Sciatic nerve (tissue), 2 donors: ENCODE results near the gene C20orf173. TPM values are rescaled to one million over a fixed set of nuclear protein-coding genes. Genes with fewer than 3 reads are reported as not detected.

Experiments used
- ATAC-seq: fragments of 200-7000 bp; cut with Tn5 transposase; one replicate; pipeline ENCODE4 v1.9.1; 2020; ENCODE audit warnings: mild to moderate bottlenecking, moderate library complexity
- DNase-seq: peaks from one replicate; pipeline ENCODE4 v3.0.0-alpha.2; 2020; ENCODE audit warnings: low spot score
- intact Hi-C: fragments of 100-400 bp; cut with DNase I; formaldehyde crosslinking; loops from one replicate; pipeline ENCODE4 v1.14.2; 2022
- total RNA-seq: library from RNA; stranded (reverse); fragmentation: NEBNext Ultra II Directional; extraction: Animal tissue kit (Norgen Biotek cat#: 25700); gene quantifications from one replicate; pipeline ENCODE4 v1.2.1, GENCODE V29; 2021
- donor health status: DM: no; HTN: no; CAD: no.
- donor health status: DM: no; HTN: no; CAD: no.

The C20orf173 gene
- total RNA-seq, 1 donor from 2014 or later: not detected

- ATAC-seq: no peak
- intact Hi-C loops: no loop called here
These were observed 15.0 kb downstream of the C20orf173 start for GRCh38 chr20:35514371-35514932.

DNA sequence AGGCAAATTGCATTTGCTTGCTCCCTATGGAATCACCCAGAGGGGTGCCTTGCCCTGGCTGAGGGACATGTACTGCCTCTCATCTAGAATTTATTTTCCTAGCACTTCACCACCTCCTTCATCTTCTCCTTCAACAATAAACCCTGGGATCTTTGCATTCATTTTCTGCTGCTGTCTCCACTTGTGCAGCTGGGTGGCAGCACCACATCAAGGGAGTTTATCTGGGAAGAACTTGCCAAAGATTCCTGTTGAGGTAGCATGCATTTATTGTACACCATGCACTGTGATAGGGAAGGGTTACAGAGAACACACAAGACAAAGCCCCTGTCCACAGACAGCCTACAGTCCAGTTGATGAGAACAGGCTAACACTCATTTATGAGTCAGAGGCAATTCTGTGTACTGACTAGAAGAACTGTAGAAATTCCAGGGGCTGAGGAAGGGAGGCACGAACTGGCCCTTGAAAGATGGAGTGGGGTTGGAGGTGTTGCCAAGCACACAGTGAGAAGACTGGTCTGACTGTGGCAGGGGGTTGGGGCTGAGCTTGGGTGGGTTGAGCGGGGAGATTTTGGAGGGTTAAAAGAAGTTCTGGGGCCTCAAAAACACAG lies 17.5 kb downstream of the C20orf173 start:
- ATAC-seq (peak; percentile 18), DNase-seq (no peak)
- intact Hi-C loops: no loop called here

More at GRCh38 chr20:35514371-35514932, 15.0 kb downstream of the C20orf173 start:
- DNase-seq: no peak

GRCh38 chr20:35510951-35511735 lies 18.3 kb downstream of the C20orf173 start:
- DNase-seq (no peak), ATAC-seq (no peak)
- intact Hi-C loops: no loop called here

- DNase-seq: no peak
- intact Hi-C loops: no loop called here
- no peak for ATAC-seq
These were observed 20.8 kb downstream of the C20orf173 start for GRCh38 chr20:35508493-35509218.

GRCh38 chr20:35506872-35507638 lies 22.4 kb downstream of the C20orf173 start:
- no peak for ATAC-seq
- intact Hi-C loops: no loop called here
- DNase-seq: no peak

DNA sequence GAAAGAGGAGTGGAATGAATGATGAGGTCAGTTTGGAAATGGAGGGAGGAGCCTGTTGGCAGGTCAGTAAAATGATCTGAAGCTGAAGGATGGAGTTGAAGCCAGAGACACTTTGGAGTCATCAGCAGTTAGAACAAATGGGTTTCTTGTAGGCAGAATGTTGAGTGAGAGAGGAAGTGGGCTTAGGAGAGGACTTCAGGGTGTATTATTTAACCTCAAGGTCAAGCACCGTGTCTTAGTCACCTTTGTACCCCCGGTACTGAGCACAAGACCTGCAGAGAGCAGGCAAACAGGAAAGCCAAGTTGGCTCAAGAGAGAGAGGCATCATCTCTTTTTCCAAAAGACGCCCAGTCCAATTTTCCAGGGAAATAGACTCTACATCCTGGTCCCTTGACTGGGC lies 23.3 kb downstream of the C20orf173 start:
- no peak for ATAC-seq
- no peak for DNase-seq
- intact Hi-C loops: no loop called here

DNA sequence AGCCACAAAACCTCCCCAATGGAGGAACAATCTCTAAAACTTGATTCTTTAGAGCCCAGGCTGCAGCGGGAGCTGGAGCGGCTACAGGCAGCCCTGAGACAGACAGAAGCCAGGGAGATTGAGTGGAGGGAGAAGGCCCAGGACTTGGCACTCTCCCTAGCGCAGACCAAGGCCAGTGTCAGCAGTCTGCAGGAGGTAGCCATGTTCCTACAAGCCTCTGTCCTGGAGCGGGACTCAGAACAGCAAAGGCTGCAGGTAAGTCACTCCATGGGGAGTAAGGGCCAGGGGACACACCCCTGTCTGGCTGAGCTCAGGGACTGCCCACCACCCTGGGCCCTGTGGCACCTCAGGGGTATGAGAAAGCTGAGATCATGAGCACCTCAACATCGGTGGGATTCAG lies 24.7 kb downstream of the C20orf173 start:
- ATAC-seq (no peak), DNase-seq (no peak)
- intact Hi-C loops: no loop called here

DNA sequence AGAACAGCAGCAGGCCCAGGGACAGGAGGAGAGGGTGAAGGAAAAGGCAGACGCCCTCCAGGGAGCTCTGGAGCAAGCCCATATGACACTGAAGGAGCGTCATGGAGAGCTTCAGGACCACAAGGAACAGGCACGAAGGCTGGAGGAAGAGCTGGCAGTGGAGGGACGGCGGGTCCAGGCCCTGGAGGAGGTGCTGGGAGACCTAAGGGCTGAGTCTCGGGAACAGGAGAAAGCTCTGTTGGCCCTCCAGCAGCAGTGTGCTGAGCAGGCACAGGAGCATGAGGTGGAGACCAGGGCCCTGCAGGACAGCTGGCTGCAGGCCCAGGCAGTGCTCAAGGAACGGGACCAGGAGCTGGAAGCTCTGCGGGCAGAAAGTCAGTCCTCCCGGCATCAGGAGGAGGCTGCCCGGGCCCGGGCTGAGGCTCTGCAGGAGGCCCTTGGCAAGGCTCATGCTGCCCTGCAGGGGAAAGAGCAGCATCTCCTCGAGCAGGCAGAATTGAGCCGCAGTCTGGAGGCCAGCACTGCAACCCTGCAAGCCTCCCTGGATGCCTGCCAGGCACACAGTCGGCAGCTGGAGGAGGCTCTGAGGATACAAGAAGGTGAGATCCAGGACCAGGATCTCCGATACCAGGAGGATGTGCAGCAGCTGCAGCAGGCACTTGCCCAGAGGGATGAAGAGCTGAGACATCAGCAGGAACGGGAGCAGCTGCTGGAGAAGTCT lies 25.5 kb downstream of the C20orf173 start:
- peak; percentile 19 for ATAC-seq

DNA sequence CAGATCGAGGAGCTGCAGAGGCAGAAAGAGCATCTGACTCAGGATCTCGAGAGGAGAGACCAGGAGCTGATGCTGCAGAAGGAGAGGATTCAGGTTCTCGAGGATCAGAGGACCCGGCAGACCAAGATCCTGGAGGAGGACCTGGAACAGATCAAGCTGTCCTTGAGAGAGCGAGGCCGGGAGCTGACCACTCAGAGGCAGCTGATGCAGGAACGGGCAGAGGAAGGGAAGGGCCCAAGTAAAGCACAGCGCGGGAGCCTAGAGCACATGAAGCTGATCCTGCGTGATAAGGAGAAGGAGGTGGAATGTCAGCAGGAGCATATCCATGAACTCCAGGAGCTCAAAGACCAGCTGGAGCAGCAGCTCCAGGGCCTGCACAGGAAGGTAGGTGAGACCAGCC lies 26.2 kb downstream of the C20orf173 start:
- ATAC-seq: no peak

More for the DNA sequence above, 25.5 kb downstream of the C20orf173 start:
- DNase-seq: no peak
- intact Hi-C loops: no loop called here

GRCh38 chr20:35502352-35502751 lies 27.1 kb downstream of the C20orf173 start:
- DNase-seq (no peak), ATAC-seq (no peak)
- intact Hi-C loops: no loop called here

More for the DNA sequence above, 26.2 kb downstream of the C20orf173 start:
- DNase-seq: no peak
- intact Hi-C loops: no loop called here

DNA sequence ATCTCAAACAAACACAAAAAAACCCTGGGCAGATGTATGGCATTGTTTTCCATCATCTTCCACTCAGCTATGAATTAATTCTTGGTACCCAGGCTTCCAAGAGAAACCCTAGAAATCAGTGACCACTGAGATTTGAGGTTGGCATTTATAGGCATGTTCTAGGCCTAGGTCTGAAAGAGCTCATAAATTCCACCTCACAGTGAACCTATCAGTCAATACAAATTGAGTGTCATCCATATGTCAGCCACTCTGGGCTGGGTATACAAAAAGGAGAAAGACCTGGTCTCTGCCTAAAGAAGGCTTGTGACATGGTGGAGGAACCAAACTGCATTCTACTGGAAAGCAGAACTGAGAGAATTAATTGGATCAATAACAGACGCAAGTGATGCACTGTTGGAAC lies 30.2 kb downstream of the C20orf173 start:
- no peak for ATAC-seq
- intact Hi-C loops: no loop called here

GRCh38 chr20:35497780-35498189 lies 31.7 kb downstream of the C20orf173 start:
- ATAC-seq (peak; percentile 95), DNase-seq (peak; percentile 69)
- intact Hi-C loops: no loop called here

More for the DNA sequence above, 30.2 kb downstream of the C20orf173 start:
- no peak for DNase-seq

GRCh38 chr20:35497320-35497719 lies 32.1 kb downstream of the C20orf173 start:
- ATAC-seq: peak; percentile 35
- no peak for DNase-seq
- intact Hi-C loops: no loop called here

DNA sequence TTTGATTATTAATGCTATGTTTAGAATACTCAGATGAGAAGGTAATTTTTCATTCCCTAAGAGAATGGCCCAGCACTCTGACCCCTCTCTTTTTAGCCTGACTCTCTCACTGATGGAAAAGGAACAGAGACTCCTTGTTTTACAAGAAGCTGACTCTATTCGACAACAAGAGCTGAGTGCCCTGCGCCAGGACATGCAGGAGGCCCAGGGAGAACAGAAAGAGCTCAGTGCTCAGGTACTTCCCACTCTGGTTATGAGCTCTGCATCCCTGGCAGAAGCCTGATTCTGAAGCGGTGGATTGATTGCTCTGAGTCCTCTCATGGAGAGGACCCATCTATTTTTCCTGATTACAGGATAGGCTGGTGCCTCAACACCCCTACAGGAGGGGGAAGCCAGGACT lies 33.0 kb downstream of the C20orf173 start:
- intact Hi-C loops: no loop called here
- DNase-seq (no peak), ATAC-seq (no peak)

DNA sequence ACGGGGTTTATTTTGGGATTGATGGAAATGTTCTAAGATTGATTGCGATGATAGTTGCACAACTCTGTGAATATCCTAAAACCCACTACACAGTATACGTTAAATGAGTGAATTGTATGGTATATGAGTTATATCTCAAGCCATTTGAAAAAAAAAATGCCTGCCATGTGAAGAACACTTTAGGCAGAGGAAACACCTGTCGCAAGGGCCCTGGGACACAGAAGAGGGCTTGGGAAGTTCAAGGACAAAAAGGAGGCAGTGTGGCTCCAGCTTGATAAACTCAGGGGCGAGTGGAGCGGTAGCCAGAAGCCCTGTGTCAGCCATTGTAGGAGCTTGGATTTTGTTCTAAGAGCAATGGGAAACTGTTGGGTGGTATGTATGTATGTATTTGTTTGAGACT lies 37.1 kb downstream of the C20orf173 start:
- ATAC-seq (no peak), DNase-seq (no peak)
- intact Hi-C loops: no loop called here

DNA sequence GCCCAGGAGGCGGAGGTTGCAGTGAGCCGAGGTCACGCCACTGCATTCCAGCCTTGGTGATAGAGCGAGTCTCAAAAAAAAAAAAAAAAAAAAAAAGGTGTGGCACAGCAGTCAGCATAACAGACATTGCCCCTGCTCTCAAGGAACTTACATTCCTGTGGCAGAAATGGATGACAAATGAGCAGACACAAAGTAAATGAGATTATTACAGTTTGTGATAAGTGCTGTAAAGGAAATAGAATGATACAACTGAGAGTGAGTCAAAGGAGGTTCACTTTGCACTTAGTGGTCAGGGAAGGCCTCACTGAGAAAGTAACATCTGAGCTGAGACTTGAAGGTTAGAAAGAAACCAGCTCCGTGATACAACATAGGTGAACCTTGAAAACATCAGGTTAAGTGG lies 37.6 kb downstream of the C20orf173 start:
- DNase-seq (no peak), ATAC-seq (no peak)
- intact Hi-C loops: no loop called here

GRCh38 chr20:35490736-35491181 lies 38.7 kb downstream of the C20orf173 start:
- ATAC-seq: peak; percentile 75
- DNase-seq: no peak
- intact Hi-C loops: no loop called here

- DNase-seq: no peak
- intact Hi-C loops: no loop called here
- no peak for ATAC-seq
These were observed 39.7 kb downstream of the C20orf173 start for GRCh38 chr20:35489717-35490116.
